Measurements from ENCODE around the gene KCNMA1. TPM values are rescaled to one million over a fixed set of nuclear protein-coding genes. Genes with fewer than 3 reads are reported as not detected.
"Not testable (repeated sequence)": the region's sequence is repeated elsewhere in the genome, so short reads cannot be mapped to it uniquely, and the experiment has no call there.

The KCNMA1 gene
- total RNA-seq, 3 donors from 2014 or later: 45.4 to 312 (median 62.4) TPM

- no peak for ATAC-seq
- Histone ChIP-seq H3K4me3 (no peak overlapping the region), H3K4me1 (ENCODE audit: low read depth) (peaks cover 6% of the 10 kb centered on the region), H3K9me3 (no peaks in the 10 kb centered on the region), H3K36me3 (ENCODE audit: low read depth) (no peaks in the 10 kb centered on the region)
- intact Hi-C loops (cut with DNase I, micrococcal nuclease): no loop called here
- TF ChIP-seq CTCF (IDR thresholded peaks at IDR 0.05): no peak
- DNase-seq: no peak
These were observed 62.2 kb downstream of the KCNMA1 start for GRCh38 chr10:77575271-77576006.

- H3K4me3 ChIP-seq: no peak overlapping the region
- no peak for TF ChIP-seq CTCF (IDR thresholded peaks at IDR 0.05)
- no peaks in the 10 kb centered on the region for H3K9me3 ChIP-seq
- H3K36me3 ChIP-seq (ENCODE audit: low read depth): no peaks in the 10 kb centered on the region
- ATAC-seq: no peak
- DNase-seq: no peak
- peaks cover 6% of the 10 kb centered on the region for H3K4me1 ChIP-seq (ENCODE audit: low read depth)
- intact Hi-C loops (cut with DNase I, micrococcal nuclease): no loop called here
These were observed 63.2 kb downstream of the KCNMA1 start for GRCh38 chr10:77574438-77574837.

GRCh38 chr10:77572520-77572919 is 65.1 kb downstream of the KCNMA1 start:
- ATAC-seq; DNase-seq; intact Hi-C loops (cut with DNase I, micrococcal nuclease); H3K4me1 ChIP-seq (ENCODE audit: low read depth); H3K4me3 ChIP-seq; H3K9me3 ChIP-seq; H3K36me3 ChIP-seq (ENCODE audit: low read depth): not testable (repeated sequence)

- no peak for TF ChIP-seq CTCF (IDR thresholded peaks at IDR 0.05)
- Histone ChIP-seq H3K9me3 (no peaks in the 10 kb centered on the region), H3K4me3 (no peak overlapping the region), H3K36me3 (ENCODE audit: low read depth) (no peaks in the 10 kb centered on the region), H3K4me1 (ENCODE audit: low read depth) (peaks cover 6% of the 10 kb centered on the region)
- peak; percentile 51 for ATAC-seq
- intact Hi-C loops (cut with DNase I, micrococcal nuclease): no loop called here
- peak in 2 of 3 donors; percentile 45 to 60 for DNase-seq
These were observed 66.1 kb downstream of the KCNMA1 start for GRCh38 chr10:77571490-77571889.

GRCh38 chr10:77566914-77567566 is 70.6 kb downstream of the KCNMA1 start:
- intact Hi-C loops (cut with DNase I, micrococcal nuclease): no loop called here
- H3K4me3 ChIP-seq: no peak overlapping the region
- no peaks in the 10 kb centered on the region for H3K9me3 ChIP-seq
- peaks cover 26% of the 10 kb centered on the region for H3K4me1 ChIP-seq (ENCODE audit: low read depth)
- DNase-seq (no peak), ATAC-seq (no peak)
- TF ChIP-seq CTCF (IDR thresholded peaks at IDR 0.05): no peak
- H3K36me3 ChIP-seq (ENCODE audit: low read depth): no peaks in the 10 kb centered on the region

- no peak for TF ChIP-seq CTCF (IDR thresholded peaks at IDR 0.05)
- no peaks in the 10 kb centered on the region for H3K9me3 ChIP-seq
- H3K4me1 ChIP-seq (ENCODE audit: low read depth): peaks cover 23% of the 10 kb centered on the region
- H3K4me3 ChIP-seq: no peak overlapping the region
- DNase-seq: no peak
- intact Hi-C loops (cut with DNase I, micrococcal nuclease): no loop called here
- H3K36me3 ChIP-seq (ENCODE audit: low read depth): no peaks in the 10 kb centered on the region
- ATAC-seq: no peak
These were observed 71.4 kb downstream of the KCNMA1 start for GRCh38 chr10:77566236-77566635.
